T-helper 1 cell treated with Interleukin-12 subunit alpha and Interleukin-12 subunit beta and Interleukin-4 antibody, amounts not matched to agents 30 ng/mL and 1 ng/mL, for 36 hours (primary cell): ENCODE measurements around the gene C17orf107. TPM values are rescaled to one million over a fixed set of nuclear protein-coding genes. Genes with fewer than 3 reads are reported as not detected.

ENCODE experiments used
- intact Hi-C: fragments of 100-400 bp; cut with micrococcal nuclease; formaldehyde crosslinking; loops from one replicate; pipeline ENCODE4 v1.15.1; 2024
- total RNA-seq: library from RNA; stranded (reverse); gene quantifications from 2 replicates; pipeline ENCODE4 v1.2.3, GENCODE V29; 2022

Gene C17orf107
- total RNA-seq, 1 donor from 2014 or later = 1.3 TPM

GRCh38 chr17:4947411-4948165 lies 48.3 kb downstream of the C17orf107 start:
- intact Hi-C loops = loop anchor here (1.0 to 2.0 kb wide), 7 partner anchors 7 to 804 kb away; partner anchors contain the start of genes ARRB2, CAMTA2, CYB5D2 and DERL2

GRCh38 chr17:4948166-4948930 lies 49.0 kb downstream of the C17orf107 start, which contains the start of gene PFN1:
Gene PFN1, minus strand, starts transcription at chr17:4948530. Its CDS starts 136 bp downstream, at chr17:4948394.
- intact Hi-C loops = loop anchor here (1.0 to 2.0 kb wide), 5 partner anchors 8 to 805 kb away; partner anchors contain the start of genes CAMTA2, CYB5D2, DERL2 and INCA1

GRCh38 chr17:4948931-4949320 lies 49.6 kb downstream of the C17orf107 start:
- intact Hi-C loops = loop anchor here (1.0 to 2.0 kb wide), 6 partner anchors 9 to 806 kb away; partner anchors contain the start of genes CAMTA2, CYB5D2, DERL2 and INCA1

- intact Hi-C loops = loop anchor here (1.0 to 2.0 kb wide), 2 partner anchors 18 to 537 kb away; partner anchors contain the start of genes DERL2, MIS12 and SPAG7
Measured at GRCh38 chr17:4949321-4950074, 50.2 kb downstream of the C17orf107 start.

- intact Hi-C loops = no loop called here
Measured at GRCh38 chr17:4950075-4950745, 50.9 kb downstream of the C17orf107 start.

- intact Hi-C loops = no loop called here
Measured at GRCh38 chr17:4950746-4951204, 51.4 kb downstream of the C17orf107 start, which contains the start of gene ENO3. Gene ENO3, plus strand, starts transcription at chr17:4951119. Its CDS starts 711 bp downstream, at chr17:4951830.

- intact Hi-C loops = no loop called here
Measured at GRCh38 chr17:4951486-4951885, 52.1 kb downstream of the C17orf107 start.

Other genes with a start within 250 kb of the C17orf107 start
- 89.6 and 92.0 TPM in 2 replicates for gene PELP1, start 195.4 kb upstream of the C17orf107 start, total RNA-seq
- gene ARRB2, start 188.9 kb upstream of the C17orf107 start, total RNA-seq = 335 and 345 TPM in 2 replicates
- gene MED11, start 168.1 kb upstream of the C17orf107 start, total RNA-seq = 20.3 and 22.6 TPM in 2 replicates
- gene ZMYND15, start 159.7 kb upstream of the C17orf107 start, total RNA-seq = 0.10 and 0.12 TPM in 2 replicates
- 3.3 and 4.4 TPM in 2 replicates for gene CXCL16, start 159.6 kb upstream of the C17orf107 start, total RNA-seq
- 0.22 and 0.83 TPM in 2 replicates for gene TM4SF5, start 127.7 kb upstream of the C17orf107 start, total RNA-seq
- gene VMO1, start 113.2 kb upstream of the C17orf107 start, total RNA-seq = 0.51 TPM in 1 of 2 replicates, not detected in the other
- not detected in 2 replicates for gene GLTPD2, start 110.6 kb upstream of the C17orf107 start, total RNA-seq
- 160 and 163 TPM in 2 replicates for gene PSMB6, start 103.4 kb upstream of the C17orf107 start, total RNA-seq
- gene PLD2, start 92.4 kb upstream of the C17orf107 start, total RNA-seq = 34.8 and 37.2 TPM in 2 replicates
- 115 and 120 TPM in 2 replicates for gene MINK1, start 66.2 kb upstream of the C17orf107 start, total RNA-seq
- gene CHRNE, start 3.6 kb downstream of the C17orf107 start, total RNA-seq = 0.78 and 0.88 TPM in 2 replicates
- not detected in 2 replicates for gene GP1BA, start 32.7 kb downstream of the C17orf107 start, total RNA-seq
- gene SLC25A11, start 40.5 kb downstream of the C17orf107 start, total RNA-seq = 95.7 and 96.0 TPM in 2 replicates
- gene RNF167, start 40.7 kb downstream of the C17orf107 start, total RNA-seq = 267 and 323 TPM in 2 replicates
- gene PFN1, start 49.0 kb downstream of the C17orf107 start, total RNA-seq = 2,251 and 2,270 TPM in 2 replicates
- gene ENO3, start 51.6 kb downstream of the C17orf107 start, total RNA-seq = 37.9 and 38.1 TPM in 2 replicates
- 60.0 and 63.9 TPM in 2 replicates for gene SPAG7, start 68.3 kb downstream of the C17orf107 start, total RNA-seq
- 88.9 and 95.0 TPM in 2 replicates for gene CAMTA2, start 88.1 kb downstream of the C17orf107 start, total RNA-seq
- 0.22 and 0.76 TPM in 2 replicates for gene INCA1, start 98.0 kb downstream of the C17orf107 start, total RNA-seq
- 52.9 and 56.7 TPM in 2 replicates for gene KIF1C, start 98.4 kb downstream of the C17orf107 start, total RNA-seq
- gene SLC52A1, start 135.9 kb downstream of the C17orf107 start, total RNA-seq = 0.29 and 0.51 TPM in 2 replicates
- gene ZFP3, start 178.9 kb downstream of the C17orf107 start, total RNA-seq = 4.3 and 4.5 TPM in 2 replicates
- gene ZNF232, start 212.3 kb downstream of the C17orf107 start, total RNA-seq = 11.3 and 12.6 TPM in 2 replicates
- gene USP6, start 216.5 kb downstream of the C17orf107 start, total RNA-seq = 0.02 and 0.05 TPM in 2 replicates